GM21619 (cell line): ENCODE results near the gene RAB3B.

Experiments used
- ATAC-seq: cut with Tn5 transposase; IDR thresholded peaks from one replicate; pipeline ENCODE4 v1.9.1; 2021; ENCODE audit not compliant: unreplicated experiment

The RAB3B gene

DNA sequence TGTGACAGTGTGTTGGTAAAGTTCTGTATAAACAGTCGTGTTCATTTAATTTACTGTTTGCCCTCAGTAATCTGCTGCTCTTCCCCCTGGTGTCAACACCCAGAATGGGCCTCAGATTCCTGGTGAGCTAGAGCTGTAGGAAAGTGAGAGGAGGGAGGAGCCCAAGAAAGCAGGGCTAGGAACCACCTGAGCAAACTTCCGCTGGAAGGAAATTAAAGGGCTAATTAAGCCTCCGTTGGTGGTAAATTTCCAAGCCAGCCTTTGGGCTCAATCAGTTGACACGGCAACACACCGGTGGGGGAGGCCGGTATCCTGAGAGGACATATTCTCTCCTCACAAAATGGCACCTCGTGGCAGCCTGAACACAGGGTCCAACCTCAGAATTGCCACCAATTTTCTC lies 32.9 kb downstream of the RAB3B start:
- no peak for ATAC-seq

GRCh38 chr1:51956528-51957509 lies 33.7 kb downstream of the RAB3B start:
- no peak for ATAC-seq

DNA sequence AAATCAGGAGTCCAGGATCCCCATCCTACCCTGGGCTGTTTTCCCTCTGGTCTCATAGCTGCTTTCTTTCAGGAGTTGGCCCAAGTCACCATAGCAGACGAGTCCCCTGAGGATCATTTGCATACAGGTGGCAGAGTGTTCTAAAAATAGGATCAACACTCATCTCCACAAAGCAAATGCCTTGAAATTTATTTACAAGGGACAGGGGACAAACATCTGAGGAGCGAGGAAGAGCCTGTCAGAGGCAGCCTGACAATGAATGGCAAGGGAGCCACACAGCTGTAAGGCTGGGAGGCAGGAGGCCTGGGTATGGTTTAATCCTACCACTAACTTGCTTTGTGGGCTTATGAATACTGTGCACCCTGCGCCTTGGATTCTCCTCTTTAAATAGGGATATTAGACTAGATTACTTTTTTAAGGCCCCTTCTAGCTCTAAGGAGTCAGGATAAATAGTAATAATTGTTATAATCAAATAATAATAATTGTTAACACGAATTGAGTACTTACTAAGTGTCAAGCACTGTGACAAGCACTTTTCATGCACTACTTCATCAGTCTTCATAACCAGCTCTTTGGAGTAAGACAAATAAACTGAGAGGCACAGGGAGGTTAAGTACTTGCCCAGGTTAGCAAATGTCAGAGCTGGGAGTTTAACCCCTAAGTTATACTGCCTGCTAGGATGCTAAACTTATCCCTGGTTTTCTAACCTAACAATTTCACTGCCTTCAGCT lies 34.5 kb downstream of the RAB3B start:
- peak; percentile 60 for ATAC-seq

DNA sequence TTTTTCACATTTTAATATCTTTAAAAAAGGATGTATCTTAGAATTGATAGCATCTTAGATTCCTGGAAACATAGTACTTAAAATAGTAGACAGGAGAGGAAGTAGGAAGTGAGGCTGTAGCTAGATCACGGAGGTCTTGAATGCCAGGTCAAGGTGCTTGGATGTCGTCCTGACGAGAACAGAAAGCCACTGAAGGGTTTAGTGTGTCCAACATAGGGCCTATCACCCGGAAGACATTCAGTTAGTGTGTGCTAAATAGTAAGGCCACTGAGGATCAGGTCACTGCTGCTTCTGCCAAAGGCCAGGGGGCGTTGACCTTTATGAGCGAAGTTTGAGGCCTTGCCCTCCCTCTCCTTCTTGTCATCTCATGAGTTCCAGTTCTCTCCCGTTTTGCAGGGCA lies 35.7 kb downstream of the RAB3B start:
- ATAC-seq: no peak

DNA sequence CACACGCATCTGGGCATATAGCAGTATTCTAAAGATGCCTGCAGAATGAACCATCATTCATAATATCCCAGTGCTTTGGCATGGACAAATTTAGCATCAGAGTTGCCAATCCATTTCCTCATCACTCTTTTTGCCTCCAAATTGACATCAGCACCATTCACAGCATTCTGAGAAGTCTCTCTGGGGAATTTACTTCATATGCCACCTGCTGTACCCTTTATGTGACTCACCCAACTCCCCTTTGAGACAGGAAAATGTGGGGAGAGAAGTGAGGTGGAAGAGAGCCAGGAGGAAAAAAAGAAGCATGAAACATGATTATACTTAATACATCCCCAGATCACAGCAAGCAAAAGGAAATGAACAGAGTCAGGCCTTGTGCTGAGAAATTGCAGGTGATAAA lies 37.4 kb downstream of the RAB3B start:
- no peak for ATAC-seq

DNA sequence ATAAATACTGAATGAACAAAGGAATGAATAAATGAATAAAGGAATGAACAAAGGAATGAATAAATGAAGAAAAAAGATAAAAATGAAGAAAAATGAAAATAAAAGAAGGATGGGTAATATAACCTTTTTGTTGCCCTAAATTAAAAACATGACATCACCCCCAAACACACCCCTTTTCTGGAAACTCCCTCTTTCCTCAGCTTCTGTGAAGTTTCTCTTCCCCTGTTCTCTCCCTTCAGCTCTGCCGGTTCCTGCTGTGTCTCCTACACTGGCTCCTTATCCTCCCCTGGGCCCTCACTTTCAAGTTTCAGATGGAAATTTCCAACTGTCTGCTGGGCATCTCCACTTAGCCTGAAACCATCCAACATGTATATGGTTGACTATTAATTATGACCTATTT lies 37.9 kb downstream of the RAB3B start:
- ATAC-seq: no peak

DNA sequence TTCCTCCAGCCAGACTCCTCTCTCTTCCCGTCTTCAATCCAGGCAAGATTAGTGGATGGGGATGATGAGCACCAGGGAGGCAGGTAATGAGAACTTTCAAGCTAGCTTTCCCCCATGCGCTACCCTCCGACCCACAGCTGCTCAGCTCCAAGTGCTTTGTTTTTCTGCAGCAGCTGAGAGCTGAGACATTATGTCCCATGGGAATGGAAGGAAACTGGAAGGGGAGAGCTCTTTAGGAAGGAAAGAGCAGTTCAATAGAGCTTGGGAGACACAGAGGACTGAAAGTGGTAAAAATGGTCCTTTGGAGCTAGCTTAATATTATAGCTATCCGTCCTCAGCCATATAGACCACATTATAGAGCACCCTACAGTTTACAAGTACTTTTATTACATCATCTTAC lies 39.8 kb downstream of the RAB3B start:
- ATAC-seq: no peak

DNA sequence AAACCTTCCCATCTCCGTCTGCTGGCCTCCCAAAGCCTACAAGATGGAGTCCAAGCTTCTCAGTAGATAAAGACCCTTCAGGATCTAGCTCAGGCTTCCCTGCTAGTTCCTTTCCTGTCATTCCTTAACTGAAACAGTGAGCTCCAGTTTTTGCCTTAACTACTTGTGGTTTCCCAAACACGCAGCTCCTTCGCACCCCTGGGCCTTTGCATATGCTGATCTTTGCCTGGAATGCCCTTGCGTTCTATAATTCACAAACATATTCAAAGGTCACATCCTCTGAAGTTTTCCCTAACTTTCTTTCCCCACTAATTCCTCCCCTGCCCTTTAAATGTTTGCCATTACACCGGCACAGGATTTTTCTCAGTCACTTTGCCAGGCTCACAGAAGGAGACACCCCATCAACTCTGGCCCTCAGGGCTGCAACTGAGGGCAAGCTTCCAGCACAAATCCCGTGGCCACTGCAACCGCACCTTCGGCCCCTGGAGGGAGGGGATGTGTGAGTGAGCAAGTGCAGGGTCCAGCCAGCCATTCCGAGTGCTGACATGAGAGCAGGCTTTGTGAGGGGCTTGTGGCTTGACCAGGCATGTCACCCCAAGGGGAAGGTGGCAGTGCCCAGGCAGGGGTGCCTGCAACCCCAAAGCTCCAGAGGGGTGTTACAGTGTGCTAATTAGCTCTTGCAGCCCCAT lies 41.3 kb downstream of the RAB3B start:
- no peak for ATAC-seq

- no peak for ATAC-seq
Observed at GRCh38 chr1:51948491-51948915, 42.0 kb downstream of the RAB3B start.

- ATAC-seq: no peak
Observed at GRCh38 chr1:51946300-51946699, 44.2 kb downstream of the RAB3B start.

DNA sequence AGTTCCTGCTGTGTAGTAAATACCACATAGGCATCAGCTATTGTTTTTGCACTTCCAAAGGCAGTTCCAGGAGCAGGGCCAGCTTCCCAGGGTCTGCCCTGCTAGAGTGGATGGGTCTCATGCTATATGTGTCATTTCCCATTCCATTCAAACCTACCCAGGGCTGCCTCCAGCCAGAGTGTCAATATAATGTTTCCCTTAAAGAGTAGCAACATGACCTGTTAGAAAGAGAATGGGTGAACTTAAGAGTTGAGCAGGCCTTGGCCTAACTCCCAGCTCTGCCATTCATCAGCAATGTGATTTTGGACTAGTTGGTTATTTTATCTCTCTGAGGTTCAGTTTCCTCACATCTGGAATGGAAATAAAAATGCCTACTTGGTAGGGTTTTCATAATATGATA lies 44.9 kb downstream of the RAB3B start:
- no peak for ATAC-seq

DNA sequence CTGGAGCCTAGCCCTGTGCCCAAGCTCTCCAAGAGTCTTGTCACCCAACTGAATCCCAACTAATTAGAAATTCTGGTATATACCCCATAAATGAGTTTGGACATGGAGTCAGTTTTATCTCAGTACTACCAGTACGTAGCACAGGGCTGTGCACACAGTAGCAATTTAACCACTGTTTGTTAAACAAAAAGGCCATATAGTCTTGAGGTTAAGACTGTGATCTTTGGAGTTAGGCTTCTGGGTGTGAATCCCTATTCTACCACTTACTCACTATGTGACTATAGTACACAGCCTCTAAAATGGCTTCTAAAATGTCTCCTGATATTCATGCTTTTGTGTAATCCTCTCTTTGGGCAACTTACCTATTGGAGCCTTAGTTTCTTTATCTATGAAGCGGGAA lies 48.2 kb downstream of the RAB3B start:
- no peak for ATAC-seq

DNA sequence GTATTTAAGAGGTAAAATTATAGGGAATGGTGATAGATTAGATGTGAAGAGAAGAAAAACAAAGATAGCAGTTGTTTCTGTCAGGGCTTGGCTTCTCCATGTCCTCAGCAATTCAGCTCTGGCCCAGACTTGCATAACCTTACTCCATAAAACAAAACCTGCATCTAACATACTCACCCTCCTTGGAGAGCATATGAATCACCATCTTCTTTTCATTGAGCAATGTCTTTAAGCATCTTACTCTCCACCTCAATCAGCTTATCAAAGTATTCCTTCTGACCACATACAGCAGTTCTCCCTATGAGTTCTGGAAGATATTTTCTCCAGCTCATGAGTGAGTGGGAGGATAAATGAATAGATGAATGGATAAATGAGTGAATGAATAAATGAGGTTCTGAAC lies 49.0 kb downstream of the RAB3B start:
- no peak for ATAC-seq

DNA sequence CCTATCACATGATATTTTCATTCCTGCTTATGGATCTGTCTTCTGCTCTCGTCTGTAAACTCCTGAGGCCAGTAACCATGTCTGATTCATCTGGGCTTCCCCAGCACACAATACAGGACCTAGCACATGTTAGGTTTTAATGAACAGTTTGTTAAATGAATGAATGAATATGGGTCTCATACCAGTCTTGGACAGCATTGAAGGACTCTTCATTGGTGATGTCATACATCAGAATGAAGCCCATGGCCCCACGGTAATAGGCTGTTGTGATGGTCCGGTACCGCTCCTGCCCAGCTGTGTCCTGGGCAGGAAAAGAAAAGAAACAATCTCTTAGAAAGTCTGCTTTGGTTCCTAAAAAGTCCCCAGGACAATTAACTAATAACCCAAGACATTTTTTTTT lies 53.4 kb downstream of the RAB3B start:
- no peak for ATAC-seq

DNA sequence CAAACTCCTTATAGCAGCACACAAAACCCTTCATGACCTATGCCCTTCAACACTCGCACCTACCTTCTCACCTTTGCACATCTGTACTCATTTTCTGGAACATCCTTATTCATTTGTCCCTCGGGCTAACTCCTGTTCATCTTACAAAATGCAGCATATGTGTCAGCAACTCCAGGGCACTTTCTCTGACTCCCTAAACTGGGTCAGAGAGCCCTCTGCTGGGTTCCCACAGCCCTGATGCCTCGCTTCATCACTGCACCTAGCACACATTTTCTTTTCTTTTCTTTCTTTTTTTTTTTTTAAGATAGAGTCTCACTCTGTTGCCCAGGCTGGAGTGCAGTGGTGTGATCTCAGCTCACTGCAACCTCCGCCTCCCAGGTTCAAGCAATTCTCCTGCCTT lies 54.0 kb downstream of the RAB3B start:
- ATAC-seq: no peak

- ATAC-seq: no peak
Observed at GRCh38 chr1:51933344-51933743, 57.2 kb downstream of the RAB3B start.

DNA sequence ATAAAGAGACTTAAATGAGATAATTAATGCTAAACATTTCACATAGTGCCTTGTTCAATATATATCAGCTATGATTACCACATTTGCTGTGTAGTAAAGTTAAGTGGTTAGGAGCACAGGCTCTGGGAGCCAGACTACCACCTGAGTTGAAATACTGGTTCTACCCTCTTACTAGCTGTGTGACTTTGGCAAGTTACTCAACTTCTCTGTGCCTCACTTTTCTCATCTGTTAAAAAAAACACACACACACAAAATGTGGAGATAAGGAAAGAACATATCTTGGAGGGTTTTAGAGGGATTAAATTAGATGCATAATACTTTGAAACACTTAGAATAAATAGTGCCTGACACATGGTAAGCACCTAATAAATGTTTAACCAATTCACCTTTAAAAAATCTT lies 60.2 kb downstream of the RAB3B start:
- no peak for ATAC-seq

DNA sequence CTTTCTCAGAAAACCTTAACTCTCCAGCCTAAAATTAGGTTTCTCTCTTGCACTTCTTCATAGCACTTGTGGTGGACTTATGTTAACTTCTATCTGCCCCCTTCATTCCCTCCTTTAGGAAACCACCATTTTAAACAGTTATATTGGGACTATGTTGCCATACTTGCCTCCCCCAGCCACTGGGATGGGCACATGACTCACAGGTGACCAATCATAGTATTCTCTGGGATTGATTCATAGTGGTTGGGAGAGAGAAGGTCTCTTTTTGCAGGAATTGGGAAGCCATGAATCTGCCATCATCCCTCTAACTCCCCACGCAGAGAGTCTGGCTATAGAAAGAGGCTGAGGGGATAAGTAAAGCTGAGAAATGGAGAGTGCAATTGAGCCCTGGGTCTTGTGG lies 61.6 kb downstream of the RAB3B start:
- no peak for ATAC-seq

- no peak for ATAC-seq
Observed at GRCh38 chr1:51927029-51927428, 63.5 kb downstream of the RAB3B start.

DNA sequence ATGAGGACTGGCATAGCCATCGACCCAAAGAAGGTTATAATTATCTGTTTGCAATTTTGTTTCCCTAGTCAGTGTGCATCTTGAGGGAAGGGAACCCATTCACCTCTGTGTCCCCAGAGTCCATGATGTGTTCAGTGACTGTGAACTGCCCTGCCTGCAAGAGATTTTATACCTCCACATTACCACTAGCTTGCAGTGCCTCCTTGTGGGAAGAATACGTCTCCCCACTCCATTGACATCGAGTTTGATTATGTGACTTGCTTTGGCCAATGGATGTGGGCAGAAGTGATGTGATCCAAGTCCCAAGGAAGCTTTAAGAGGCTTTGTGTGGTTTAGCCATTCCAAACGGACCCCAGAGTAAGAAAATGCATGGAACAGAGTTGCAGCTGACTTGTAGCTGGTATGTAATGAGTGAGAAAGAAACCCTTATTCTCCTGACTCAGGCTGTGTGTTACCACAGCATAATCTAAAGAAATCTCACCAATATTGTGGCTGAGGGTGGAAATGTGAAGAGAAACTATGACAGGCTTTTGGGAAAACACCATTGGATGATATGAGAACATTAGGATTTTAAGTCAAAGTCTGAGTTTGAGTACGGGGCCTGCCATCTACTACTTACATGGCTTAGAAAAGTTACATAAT lies 64.2 kb downstream of the RAB3B start:
- ATAC-seq: no peak

- ATAC-seq: no peak
Observed at GRCh38 chr1:51924455-51924854, 66.0 kb downstream of the RAB3B start.
